Thyroid gland (tissue), 4 donors: ENCODE data around the gene AADAT.

ENCODE experiments used
- CTCF ChIP-seq, 6 experiments: fragments of 200-600 bp in 3 of 6; fragments of 450-650 bp in 3 of 6; sonication (generic) in 3 of 6; IDR thresholded peaks; one replicate each; pipeline ENCODE4 v1.5.1; 2016 to 2019; ENCODE audit warnings: antibody characterized with exemption in 6 of 6, mild to moderate bottlenecking in 2 of 6, inconsistent platforms in 1 of 6, moderate library complexity in 1 of 6
- POLR2A ChIP-seq, 2 donors: fragments of 450-650 bp; IDR thresholded peaks; one replicate each; pipeline ENCODE4 v1.6.1; 2017; ENCODE audit warnings: antibody characterized with exemption in 2 of 2, mild to moderate bottlenecking in 2 of 2, moderate library complexity in 1 of 2

DNA sequence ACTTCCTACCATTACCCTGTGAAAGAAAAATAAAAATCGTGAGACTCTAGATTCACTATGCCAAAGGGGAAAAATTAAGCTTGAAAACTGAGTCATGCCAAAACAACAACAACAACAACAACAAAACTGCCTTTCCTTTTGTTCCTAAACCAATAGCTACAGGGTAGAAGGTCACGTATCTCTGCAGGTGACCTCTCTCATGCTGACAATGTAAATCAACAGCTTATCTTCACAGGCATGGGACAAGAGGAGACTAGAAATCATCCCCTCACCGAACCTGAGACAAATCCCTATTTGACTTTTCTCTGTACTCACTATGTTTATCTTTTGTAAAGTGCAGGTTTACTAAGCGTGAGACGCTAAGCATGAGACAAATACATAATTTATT lies 20.5 kb upstream of the AADAT start:
- no peak for TF ChIP-seq POLR2A (IDR thresholded peaks at IDR 0.05)
- no peak for TF ChIP-seq CTCF (IDR thresholded peaks at IDR 0.05)
